Fibroblast of lung (primary cell): ENCODE data around the gene DGKG. TPM values are rescaled to one million over a fixed set of nuclear protein-coding genes. Genes with fewer than 3 reads are reported as not detected.

ENCODE experiments used
- DNase-seq, 2 donors: peaks; one replicate each; pipeline versions ENCODE4 v3.0.0 to v3.0.0-alpha.2; 2010; ENCODE audit warnings: low read depth in 2 of 2
- H2AFZ ChIP-seq: 2 replicates; pipeline ENCODE4 v1.5.1; 2012; ENCODE audit warnings: low read length, control low read depth, inconsistent platforms
- H3K27ac ChIP-seq: 2 replicates; pipeline ENCODE4 v1.5.1; 2011; ENCODE audit warnings: low read length, control low read depth; ENCODE audit not compliant: insufficient read depth
- H3K27me3 ChIP-seq: 2 replicates; pipeline ENCODE4 v1.5.1; 2011; ENCODE audit warnings: mild to moderate bottlenecking, low read length; ENCODE audit not compliant: control insufficient read depth, insufficient read depth
- H3K36me3 ChIP-seq: 2 replicates; pipeline ENCODE4 v1.5.1; 2011; ENCODE audit warnings: low read length; ENCODE audit not compliant: control insufficient read depth, insufficient read depth
- H3K4me1 ChIP-seq: 2 replicates; pipeline ENCODE4 v1.5.1; 2011; ENCODE audit warnings: low read length; ENCODE audit not compliant: control insufficient read depth, insufficient read depth; ENCODE audit errors: extremely low read depth
- H3K4me2 ChIP-seq: 2 replicates; pipeline ENCODE4 v1.5.1; 2011; ENCODE audit warnings: low read length, control low read depth; ENCODE audit not compliant: insufficient read depth; ENCODE audit errors: extremely low read depth
- H3K4me3 ChIP-seq, 4 experiments: fragments of 200-600 bp in 1 of 4; sonication (generic) in 1 of 4; replicated peaks in 1 of 4; 2 replicates each; pipeline ENCODE4 v1.5.1; 2011 to 2016; ENCODE audit warnings: low read length in 4 of 4, low read depth in 3 of 4, mild to moderate bottlenecking in 3 of 4, control low read depth in 2 of 4, inconsistent platforms in 1 of 4, mixed read lengths in 1 of 4; ENCODE audit not compliant: insufficient read depth in 1 of 4; ENCODE audit errors: control extremely low read depth in 1 of 4
- H3K79me2 ChIP-seq: 2 replicates; pipeline ENCODE4 v1.5.1; 2012; ENCODE audit warnings: mild to moderate bottlenecking, low read length, inconsistent platforms; ENCODE audit not compliant: control insufficient read depth, insufficient read depth
- H3K9ac ChIP-seq: 2 replicates; pipeline ENCODE4 v1.5.1; 2011; ENCODE audit warnings: mild to moderate bottlenecking, low read length, control low read depth; ENCODE audit not compliant: insufficient read depth
- H3K9me3 ChIP-seq: 2 replicates; pipeline ENCODE4 v1.5.1; 2012; ENCODE audit warnings: low read depth, low read length; ENCODE audit not compliant: control insufficient read depth, insufficient read depth
- H4K20me1 ChIP-seq: 2 replicates; pipeline ENCODE4 v1.5.1; 2011; ENCODE audit warnings: low read length; ENCODE audit not compliant: control insufficient read depth, insufficient read depth; ENCODE audit errors: extremely low read depth
- EZH2 ChIP-seq: IDR thresholded peaks from 2 replicates; pipeline ENCODE4 v1.5.1; 2012; ENCODE audit warnings: low read length, control low read depth, mild to moderate bottlenecking; ENCODE audit errors: missing control alignments
- polyA plus RNA-seq, 2 donors: library from polyadenylated mRNA; depleted of rRNA in 1 of 2; stranded (reverse) in 1 of 2; unstranded in 1 of 2; fragments of >200 nt; gene quantifications; 2 replicates each; pipeline ENCODE4 v1.2.1, GENCODE V29; 2011 to 2012; ENCODE audit warnings: missing spikeins in 1 of 2
- total RNA-seq: library from RNA; depleted of rRNA; stranded (reverse); fragments of >200 nt; gene quantifications from 2 replicates; pipeline ENCODE4 v1.2.1, GENCODE V29; 2014
- TF ChIP-seq, protein P1 (sequence below), 2 donors: IDR thresholded peaks in 1 of 2; conservative IDR thresholded peaks in 1 of 2; 1 replicate in 1 of 2; 2 replicates in 1 of 2; pipeline ENCODE4 v1.5.1; 2011 to 2012; ENCODE audit warnings: low read length in 2 of 2, control low read depth in 1 of 2, inconsistent platforms in 1 of 2, low read depth in 1 of 2, mild to moderate bottlenecking in 1 of 2

DGKG gene
- total and polyA plus RNA-seq, 2 donors (not counting 1 experiment from before 2014, with no cell fraction given): 3.7 to 4.8 TPM

DNA sequence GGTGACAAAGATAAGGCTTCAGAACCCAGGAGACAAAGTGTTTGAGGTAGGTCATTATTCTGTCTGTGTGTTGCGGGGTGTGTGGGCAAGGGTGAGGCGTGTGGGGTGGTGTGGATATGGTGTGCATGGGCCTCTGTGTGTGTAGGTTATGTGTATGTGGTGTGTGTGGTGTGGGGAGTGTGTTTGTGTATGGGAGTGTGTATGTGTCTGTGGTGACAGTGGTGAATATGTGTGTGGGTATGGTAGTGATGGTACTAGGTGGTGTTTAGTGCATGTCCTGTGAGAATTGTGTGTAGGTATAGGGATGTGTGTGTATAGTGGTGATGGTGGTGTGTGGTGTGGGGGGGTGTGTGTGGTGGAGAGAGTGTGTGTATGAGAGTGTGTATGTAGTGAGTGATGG is 236.9 kb downstream of the DGKG start:
- Histone ChIP-seq H3K9me3 (no peaks in the 10 kb centered on the region), H3K36me3 (no peaks in the 10 kb centered on the region), H2AFZ (no peak overlapping the region), H3K27me3 (no peaks in the 10 kb centered on the region), H3K27ac (no peak overlapping the region), H4K20me1 (no peaks in the 10 kb centered on the region), H3K4me3 (no peak overlapping the region), H3K79me2 (no peaks in the 10 kb centered on the region), H3K4me1 (no peaks in the 10 kb centered on the region), H3K9ac (no peak overlapping the region), H3K4me2 (no peak overlapping the region)
- no peak for TF ChIP-seq EZH2
- TF ChIP-seq, protein P1, sequence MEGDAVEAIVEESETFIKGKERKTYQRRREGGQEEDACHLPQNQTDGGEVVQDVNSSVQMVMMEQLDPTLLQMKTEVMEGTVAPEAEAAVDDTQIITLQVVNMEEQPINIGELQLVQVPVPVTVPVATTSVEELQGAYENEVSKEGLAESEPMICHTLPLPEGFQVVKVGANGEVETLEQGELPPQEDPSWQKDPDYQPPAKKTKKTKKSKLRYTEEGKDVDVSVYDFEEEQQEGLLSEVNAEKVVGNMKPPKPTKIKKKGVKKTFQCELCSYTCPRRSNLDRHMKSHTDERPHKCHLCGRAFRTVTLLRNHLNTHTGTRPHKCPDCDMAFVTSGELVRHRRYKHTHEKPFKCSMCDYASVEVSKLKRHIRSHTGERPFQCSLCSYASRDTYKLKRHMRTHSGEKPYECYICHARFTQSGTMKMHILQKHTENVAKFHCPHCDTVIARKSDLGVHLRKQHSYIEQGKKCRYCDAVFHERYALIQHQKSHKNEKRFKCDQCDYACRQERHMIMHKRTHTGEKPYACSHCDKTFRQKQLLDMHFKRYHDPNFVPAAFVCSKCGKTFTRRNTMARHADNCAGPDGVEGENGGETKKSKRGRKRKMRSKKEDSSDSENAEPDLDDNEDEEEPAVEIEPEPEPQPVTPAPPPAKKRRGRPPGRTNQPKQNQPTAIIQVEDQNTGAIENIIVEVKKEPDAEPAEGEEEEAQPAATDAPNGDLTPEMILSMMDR (conservative IDR thresholded peaks at IDR 0.05 in 1 of 2, IDR thresholded peaks at IDR 0.05 in 1 of 2; ENCODE audit: low read depth in 1 of 2, low read length in 2 of 2): no peak
- DNase-seq: no peak

DNA sequence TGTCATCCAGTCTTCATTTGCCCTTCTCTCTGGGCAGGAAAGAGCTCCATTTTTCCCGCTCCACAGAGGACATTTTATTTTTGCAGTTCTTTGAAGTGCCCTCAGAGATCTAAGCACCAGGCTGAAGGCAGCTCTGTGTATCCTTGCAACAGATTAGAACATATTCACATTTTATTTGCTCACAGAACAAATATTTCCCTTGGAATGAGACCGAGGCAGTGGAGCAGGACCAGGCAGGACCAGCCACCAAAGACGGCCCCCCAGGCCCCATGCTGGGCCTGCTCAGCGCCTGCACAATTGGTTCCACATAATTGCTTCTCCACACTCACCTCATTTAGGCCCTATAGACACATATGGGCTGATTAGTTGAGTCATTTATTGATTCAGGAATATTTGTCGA is 237.4 kb downstream of the DGKG start:
- H3K27me3 ChIP-seq: no peaks in the 10 kb centered on the region
- H3K9ac ChIP-seq: no peak overlapping the region
- H3K79me2 ChIP-seq: no peaks in the 10 kb centered on the region
- TF ChIP-seq EZH2: no peak
- TF ChIP-seq, protein P1 (conservative IDR thresholded peaks at IDR 0.05 in 1 of 2, IDR thresholded peaks at IDR 0.05 in 1 of 2; ENCODE audit: low read depth in 1 of 2, low read length in 2 of 2): no peak
- no peaks in the 10 kb centered on the region for H3K4me1 ChIP-seq
- H2AFZ ChIP-seq: no peak overlapping the region
- no peaks in the 10 kb centered on the region for H4K20me1 ChIP-seq
- no peaks in the 10 kb centered on the region for H3K36me3 ChIP-seq
- H3K27ac ChIP-seq: no peak overlapping the region
- H3K4me2 ChIP-seq: no peak overlapping the region
- no peak for DNase-seq
- no peak overlapping the region for H3K4me3 ChIP-seq
- no peaks in the 10 kb centered on the region for H3K9me3 ChIP-seq

DNA sequence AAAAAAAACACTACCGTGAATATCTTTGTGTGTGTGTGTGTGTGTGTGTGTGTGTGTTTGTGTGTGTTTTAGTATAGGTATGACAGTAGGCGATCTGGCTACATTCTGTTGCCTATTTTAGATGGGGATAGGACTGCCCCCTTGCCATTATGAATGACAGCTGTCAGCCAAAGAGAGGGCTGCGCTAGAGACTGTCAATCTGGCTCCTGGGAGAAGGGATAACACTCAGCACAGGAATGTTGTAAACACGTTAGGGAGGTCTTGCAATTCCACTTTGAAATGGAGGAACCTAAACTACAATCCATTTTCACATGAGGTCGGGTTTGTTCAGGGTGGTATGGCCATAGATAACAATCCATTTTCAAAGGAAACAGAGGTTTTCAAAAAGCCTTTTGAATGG is 239.0 kb downstream of the DGKG start:
- Histone ChIP-seq H3K9ac (no peak overlapping the region), H3K27ac (no peak overlapping the region), H4K20me1 (no peaks in the 10 kb centered on the region), H3K27me3 (peaks cover 4% of the 10 kb centered on the region), H3K79me2 (no peaks in the 10 kb centered on the region), H3K36me3 (no peaks in the 10 kb centered on the region), H3K4me1 (no peaks in the 10 kb centered on the region), H3K9me3 (no peaks in the 10 kb centered on the region), H3K4me2 (no peak overlapping the region), H2AFZ (no peak overlapping the region), H3K4me3 (no peak overlapping the region)
- DNase-seq: no peak
- TF ChIP-seq, protein P1 (conservative IDR thresholded peaks at IDR 0.05 in 1 of 2, IDR thresholded peaks at IDR 0.05 in 1 of 2; ENCODE audit: low read depth in 1 of 2, low read length in 2 of 2): no peak
- TF ChIP-seq EZH2: no peak
